SK-N-SH (cell line): ENCODE results near the gene PHC2. TPM values are rescaled to one million over a fixed set of nuclear protein-coding genes. Genes with fewer than 3 reads are reported as not detected.
"Not testable (repeated sequence)": the region's sequence is repeated elsewhere in the genome, so short reads cannot be mapped to it uniquely, and the experiment has no call there.

ENCODE experiments used
- CTCF ChIA-PET: fragments of 300-600, 350-600 bp; formaldehyde crosslinking; extraction: SDS; loops from one replicate; lab custom pipeline; 2021; lab: Yijun Ruan, JAX
- POLR2A ChIA-PET: fragments of 350-600 bp; sonication (Branson Sonifier 250); formaldehyde crosslinking; extraction: SDS; loops from one replicate; lab custom pipeline; 2020; ENCODE audit warnings: antibody characterized with exemption, inconsistent platforms; lab: Yijun Ruan, JAX
- DNase-seq: peaks from one replicate; pipeline ENCODE4 v3.0.0; 2012
- H2AFZ ChIP-seq: fragments of 200-600 bp; sonication (generic); 2 replicates; pipeline ENCODE4 v1.8.1; 2016; ENCODE audit warnings: antibody characterized with exemption, mild to moderate bottlenecking, low read depth
- H3F3A ChIP-seq: fragments of 200-600 bp; sonication (generic); replicated peaks from 2 replicates; pipeline ENCODE3; 2016; ENCODE audit warnings: antibody characterized with exemption, mild to moderate bottlenecking; ENCODE audit not compliant: insufficient read depth
- H3K27ac ChIP-seq, 2 experiments: fragments of 200-500 bp in 1 of 2; fragments of 200-600 bp in 1 of 2; sonication (Bioruptor generic) in 1 of 2; sonication (generic), shearing (Covaris generic) in 1 of 2; 2 replicates each; pipeline versions ENCODE4 v1.5.1 to v1.6.1; 2014 to 2016; ENCODE audit warnings: low read depth in 2 of 2, inconsistent platforms in 1 of 2, low read length in 1 of 2, mild to moderate bottlenecking in 1 of 2, mixed read lengths in 1 of 2
- H3K27me3 ChIP-seq: fragments of 200-600 bp; sonication (generic), shearing (Covaris generic); 2 replicates; pipeline ENCODE4 v1.6.1; 2016; ENCODE audit warnings: mixed run types; ENCODE audit not compliant: insufficient read depth
- H3K36me3 ChIP-seq, 2 experiments: fragments of 200-500 bp in 1 of 2; fragments of 200-600 bp in 1 of 2; sonication (Bioruptor generic) in 1 of 2; sonication (generic) in 1 of 2; replicated peaks in 1 of 2; 2 replicates each; pipeline versions ENCODE3 to v1.5.1; 2014 to 2016; ENCODE audit warnings: low read length in 1 of 2, mild to moderate bottlenecking in 1 of 2; ENCODE audit not compliant: insufficient read depth in 2 of 2, control insufficient read depth in 1 of 2
- H3K4me1 ChIP-seq, 2 experiments: fragments of 200-500 bp in 1 of 2; fragments of 200-600 bp in 1 of 2; sonication (Bioruptor generic) in 1 of 2; sonication (generic), shearing (Covaris generic) in 1 of 2; 2 replicates each; pipeline versions ENCODE4 v1.5.1 to v1.6.1; 2014 to 2016; ENCODE audit warnings: low read depth in 1 of 2, low read length in 1 of 2, mixed run types in 1 of 2; ENCODE audit not compliant: insufficient read depth in 2 of 2, control insufficient read depth in 1 of 2
- H3K4me2 ChIP-seq: fragments of 200-600 bp; sonication (generic), shearing (Covaris generic); 2 replicates; pipeline ENCODE4 v1.6.1; 2017; ENCODE audit warnings: mixed run types
- H3K4me3 ChIP-seq, 2 experiments: fragments of 200-500 bp in 1 of 2; fragments of 200-600 bp in 1 of 2; sonication (Bioruptor generic) in 1 of 2; sonication (generic), shearing (Covaris generic) in 1 of 2; 2 replicates each; pipeline versions ENCODE4 v1.5.1 to v1.8.1; 2014 to 2016; ENCODE audit warnings: low read depth in 2 of 2, inconsistent platforms in 1 of 2, low read length in 1 of 2, mild to moderate bottlenecking in 1 of 2, mixed read lengths in 1 of 2, moderate library complexity in 1 of 2
- H3K79me2 ChIP-seq: fragments of 200-600 bp; sonication (generic); 2 replicates; pipeline ENCODE4 v1.8.1; 2017; ENCODE audit warnings: mild to moderate bottlenecking; ENCODE audit not compliant: insufficient read depth
- H3K9ac ChIP-seq: fragments of 200-600 bp; sonication (generic); 2 replicates; pipeline ENCODE4 v1.6.1; 2017; ENCODE audit warnings: mixed run types
- H3K9me2 ChIP-seq: fragments of 200-600 bp; sonication (generic); 2 replicates; pipeline ENCODE4 v1.6.1; 2017; ENCODE audit warnings: mixed run types
- H3K9me3 ChIP-seq: fragments of 200-600 bp; sonication (generic); 2 replicates; pipeline ENCODE4 v1.6.1; 2017; ENCODE audit warnings: mixed run types, mild to moderate bottlenecking, moderate library complexity
- H4K20me1 ChIP-seq: fragments of 200-600 bp; sonication (generic); 2 replicates; pipeline ENCODE4 v1.6.1; 2017; ENCODE audit warnings: mild to moderate bottlenecking, mixed run types; ENCODE audit not compliant: insufficient read depth
- CHD2 ChIP-seq: fragments of 150-350 bp; IDR thresholded peaks from 2 replicates; pipeline ENCODE4 v1.6.1; 2018; ENCODE audit warnings: low read length; ENCODE audit not compliant: partially characterized antibody
- EP300 ChIP-seq, 2 experiments: IDR thresholded peaks; 2 replicates each; pipeline versions ENCODE4 v1.4.0 to v1.6.1; 2012; ENCODE audit warnings: borderline replicate concordance in 1 of 2, low read depth in 1 of 2, low read length in 1 of 2
- FOSL2 ChIP-seq: IDR thresholded peaks from 2 replicates; pipeline ENCODE4 v1.4.0; 2012; ENCODE audit warnings: low read depth, mild to moderate bottlenecking, moderate library complexity, borderline replicate concordance
- FOXM1 ChIP-seq: IDR thresholded peaks from 2 replicates; pipeline ENCODE4 v1.4.0; 2012; ENCODE audit warnings: low read depth, mild to moderate bottlenecking
- IRF3 ChIP-seq: fragments of 150-350 bp; IDR thresholded peaks from 2 replicates; pipeline ENCODE4 v1.6.1; 2016; ENCODE audit warnings: mild to moderate bottlenecking, low read depth, low read length
- JUND ChIP-seq: IDR thresholded peaks from 2 replicates; pipeline ENCODE4 v1.4.0; 2012
- MXI1 ChIP-seq: IDR thresholded peaks from 2 replicates; pipeline ENCODE4 v1.6.1; 2012; ENCODE audit warnings: mild to moderate bottlenecking, low read depth, low read length, improper control_type of control experiment
- NFIC ChIP-seq: IDR thresholded peaks from 2 replicates; pipeline ENCODE4 v1.4.0; 2012; ENCODE audit warnings: borderline replicate concordance
- NRF1 ChIP-seq: IDR thresholded peaks from 2 replicates; pipeline ENCODE4 v1.6.1; 2012; ENCODE audit warnings: low read depth, mild to moderate bottlenecking, low read length
- RAD21 ChIP-seq: IDR thresholded peaks from 2 replicates; pipeline ENCODE4 v1.6.1; 2012; ENCODE audit warnings: mild to moderate bottlenecking, low read length
- RFX5 ChIP-seq: IDR thresholded peaks from 2 replicates; pipeline ENCODE4 v1.6.1; 2012; ENCODE audit warnings: mild to moderate bottlenecking, improper control_type of control experiment, low read length
- RXRA ChIP-seq: IDR thresholded peaks from 2 replicates; pipeline ENCODE4 v1.4.0; 2012; ENCODE audit warnings: low read depth, mild to moderate bottlenecking, borderline replicate concordance
- SMC3 ChIP-seq: IDR thresholded peaks from 2 replicates; pipeline ENCODE4 v1.6.1; 2012; ENCODE audit warnings: low read depth, low read length, improper control_type of control experiment
- TCF12 ChIP-seq: IDR thresholded peaks from 2 replicates; pipeline ENCODE4 v1.4.0; 2012
- USF1 ChIP-seq: IDR thresholded peaks from 2 replicates; pipeline ENCODE4 v1.4.0; 2012; ENCODE audit warnings: low read depth, borderline replicate concordance
- WGBS: methylation state at CpG from one replicate; pipeline ENCODE4 v1.1.6; 2017; ENCODE audit warnings: low lambda C conversion rate; 5-methylcytosine and 5-hydroxymethylcytosine counted together
- polyA plus RNA-seq, 3 experiments: library from polyadenylated mRNA; depleted of rRNA; stranded (reverse); fragments of >200 nt; gene quantifications; 2 replicates each; pipeline ENCODE4 v1.2.3, GENCODE V29; 2012

Gene PHC2
- polyA plus RNA-seq, 1 of the 3 experiments (the other 2 are of a cell fraction) = 98.7 TPM

- H3K4me1 ChIP-seq = no peaks in the 10 kb centered on the region
- H3K79me2 ChIP-seq = no peaks in the 10 kb centered on the region
- H3K27me3 ChIP-seq = no peaks in the 10 kb centered on the region
- CTCF ChIA-PET = no interaction called here
- POLR2A ChIA-PET = no interaction called here
- H3K4me2 ChIP-seq = no peak overlapping the region
- TF ChIP-seq SMC3 (no peak), CHD2 (no peak), FOSL2 (no peak), RFX5 (no peak), RXRA (no peak), TCF12 (no peak), USF1 (no peak), NRF1 (no peak), FOXM1 (no peak), JUND (no peak), EP300 (IDR thresholded peaks at IDR 0.05; ENCODE audit: borderline replicate concordance in 1 of 2, low read depth in 1 of 2, low read length in 1 of 2) (no peak), IRF3 (no peak), MXI1 (no peak), RAD21 (no peak), NFIC (no peak)
- no peaks in the 10 kb centered on the region for H3K9me2 ChIP-seq
- H4K20me1 ChIP-seq = no peaks in the 10 kb centered on the region
- H3K9me3 ChIP-seq = no peaks in the 10 kb centered on the region
- no peak overlapping the region for H3K4me3 ChIP-seq
- DNase-seq = no peak
- H3K9ac ChIP-seq = no peak overlapping the region
- H2AFZ ChIP-seq = no peak overlapping the region
- no peaks in the 10 kb centered on the region for H3F3A ChIP-seq
- no peak overlapping the region for H3K27ac ChIP-seq
- 70% methylated on average over 7 of the region's 8 CpGs for WGBS
- no peaks in the 10 kb centered on the region for H3K36me3 ChIP-seq
Observed at GRCh38 chr1:33310702-33311101, 120.2 kb downstream of the PHC2 start.

- POLR2A ChIA-PET, H3K9ac ChIP-seq, H3K4me2 ChIP-seq, H3K4me3 ChIP-seq, H2AFZ ChIP-seq, H3K27me3 ChIP-seq, H4K20me1 ChIP-seq, H3F3A ChIP-seq, H3K36me3 ChIP-seq, H3K27ac ChIP-seq, H3K4me1 ChIP-seq, H3K9me2 ChIP-seq, H3K9me3 ChIP-seq, H3K79me2 ChIP-seq, CTCF ChIA-PET, DNase-seq: not testable (repeated sequence)
- 93% methylated on average over 15 of the region's 32 CpGs for WGBS
Observed at GRCh38 chr1:33309351-33309750, 121.5 kb downstream of the PHC2 start.
